ENCODE data around the gene TMEM121.

GRCh38 chr14:105577314-105577861 lies 51.0 kb downstream of the TMEM121 start:
- TF ChIP-seq CTCF (conservative IDR thresholded peaks at IDR 0.05; ENCODE audit: low read depth, low read length), result no peak
- no peak for TF ChIP-seq POLR2A (IDR thresholded peaks at IDR 0.05; ENCODE audit: low read depth, low read length)
- TF ChIP-seq MAFK (IDR thresholded peaks at IDR 0.05; ENCODE audit: low read depth, low read length), result no peak
- no peak for TF ChIP-seq CHD1 (IDR thresholded peaks at IDR 0.05; ENCODE audit: low read depth, low read length)
- TF ChIP-seq, protein P1, sequence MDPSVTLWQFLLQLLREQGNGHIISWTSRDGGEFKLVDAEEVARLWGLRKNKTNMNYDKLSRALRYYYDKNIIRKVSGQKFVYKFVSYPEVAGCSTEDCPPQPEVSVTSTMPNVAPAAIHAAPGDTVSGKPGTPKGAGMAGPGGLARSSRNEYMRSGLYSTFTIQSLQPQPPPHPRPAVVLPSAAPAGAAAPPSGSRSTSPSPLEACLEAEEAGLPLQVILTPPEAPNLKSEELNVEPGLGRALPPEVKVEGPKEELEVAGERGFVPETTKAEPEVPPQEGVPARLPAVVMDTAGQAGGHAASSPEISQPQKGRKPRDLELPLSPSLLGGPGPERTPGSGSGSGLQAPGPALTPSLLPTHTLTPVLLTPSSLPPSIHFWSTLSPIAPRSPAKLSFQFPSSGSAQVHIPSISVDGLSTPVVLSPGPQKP (IDR thresholded peaks at IDR 0.05; ENCODE audit: borderline replicate concordance, low read depth, low read length), result no peak
- no peak for TF ChIP-seq MAZ (IDR thresholded peaks at IDR 0.05; ENCODE audit: borderline replicate concordance, low read depth, low read length)
- TF ChIP-seq CEBPB (IDR thresholded peaks at IDR 0.05; ENCODE audit: low read depth, low read length), result no peak
- TF ChIP-seq BHLHE40 (IDR thresholded peaks at IDR 0.05; ENCODE audit: low read depth, low read length), result no peak
- TF ChIP-seq RCOR1 (IDR thresholded peaks at IDR 0.05; ENCODE audit: insufficient replicate concordance, low read length), result no peak
- TF ChIP-seq RAD21 (IDR thresholded peaks at IDR 0.05; ENCODE audit: low read length), result no peak

Measured in IMR-90 (cell line).